Stomach (tissue), 4 donors: ENCODE data around the gene CFAP69.

Source experiments
- EP300 ChIP-seq: sonication (generic); formaldehyde crosslinking; IDR thresholded peaks from one replicate; pipeline ENCODE4 v1.6.1; 2017; ENCODE audit warnings: antibody characterized with exemption
- POLR2A ChIP-seq, 4 donors: fragments of 450-650 bp; IDR thresholded peaks; one replicate each; pipeline ENCODE4 v1.6.1; 2016; ENCODE audit warnings: antibody characterized with exemption in 4 of 4, control low read depth in 2 of 4, mild to moderate bottlenecking in 1 of 4, moderate library complexity in 1 of 4
- POLR2AphosphoS5 ChIP-seq, 3 donors: sonication (generic); formaldehyde crosslinking; IDR thresholded peaks; one replicate each; pipeline ENCODE4 v1.6.1; 2016; ENCODE audit warnings: antibody characterized with exemption in 3 of 3
- TF ChIP-seq, protein P1 (sequence below), 7 experiments: fragments of 450-650 bp in 4 of 7; fragments of 200-600 bp in 3 of 7; sonication (generic) in 3 of 7; IDR thresholded peaks; one replicate each; pipeline ENCODE4 v1.5.1; 2016 to 2019; ENCODE audit warnings: antibody characterized with exemption in 7 of 7, control low read depth in 2 of 7, mild to moderate bottlenecking in 1 of 7

DNA sequence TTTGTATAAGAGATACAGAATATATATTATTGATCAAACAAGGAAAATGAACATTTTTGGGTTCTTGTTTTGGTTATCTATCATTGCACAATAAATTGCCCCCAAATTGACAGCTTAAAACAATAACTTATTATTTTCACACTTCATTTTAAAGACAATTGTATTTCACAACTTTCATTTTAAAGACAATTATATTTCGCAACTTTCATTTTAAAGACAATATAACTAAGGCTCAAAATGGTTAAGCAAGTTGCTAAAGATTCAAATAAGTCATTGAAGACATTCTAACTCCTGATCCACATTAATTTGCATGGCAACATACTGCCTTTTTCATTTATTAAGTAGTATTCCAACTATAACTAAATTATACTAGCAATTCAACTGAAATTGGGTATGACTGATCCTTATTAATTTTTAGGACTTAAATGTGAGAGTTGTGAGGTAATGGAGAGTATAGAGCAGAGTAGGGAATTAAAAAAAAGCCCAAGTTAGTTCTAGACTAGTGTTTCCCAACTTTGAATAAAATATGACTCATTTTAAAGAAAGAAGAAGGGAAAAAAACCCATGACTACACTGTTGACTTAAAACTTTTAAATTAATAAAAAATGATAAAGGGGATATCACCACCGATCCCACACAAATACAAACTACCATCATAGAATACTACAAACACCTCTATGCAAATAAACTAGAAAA, 43.3 kb upstream of the CFAP69 start:
- TF ChIP-seq, protein P1, sequence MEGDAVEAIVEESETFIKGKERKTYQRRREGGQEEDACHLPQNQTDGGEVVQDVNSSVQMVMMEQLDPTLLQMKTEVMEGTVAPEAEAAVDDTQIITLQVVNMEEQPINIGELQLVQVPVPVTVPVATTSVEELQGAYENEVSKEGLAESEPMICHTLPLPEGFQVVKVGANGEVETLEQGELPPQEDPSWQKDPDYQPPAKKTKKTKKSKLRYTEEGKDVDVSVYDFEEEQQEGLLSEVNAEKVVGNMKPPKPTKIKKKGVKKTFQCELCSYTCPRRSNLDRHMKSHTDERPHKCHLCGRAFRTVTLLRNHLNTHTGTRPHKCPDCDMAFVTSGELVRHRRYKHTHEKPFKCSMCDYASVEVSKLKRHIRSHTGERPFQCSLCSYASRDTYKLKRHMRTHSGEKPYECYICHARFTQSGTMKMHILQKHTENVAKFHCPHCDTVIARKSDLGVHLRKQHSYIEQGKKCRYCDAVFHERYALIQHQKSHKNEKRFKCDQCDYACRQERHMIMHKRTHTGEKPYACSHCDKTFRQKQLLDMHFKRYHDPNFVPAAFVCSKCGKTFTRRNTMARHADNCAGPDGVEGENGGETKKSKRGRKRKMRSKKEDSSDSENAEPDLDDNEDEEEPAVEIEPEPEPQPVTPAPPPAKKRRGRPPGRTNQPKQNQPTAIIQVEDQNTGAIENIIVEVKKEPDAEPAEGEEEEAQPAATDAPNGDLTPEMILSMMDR (IDR thresholded peaks at IDR 0.05): no peak
- TF ChIP-seq EP300: no peak
- no peak for TF ChIP-seq POLR2A (IDR thresholded peaks at IDR 0.05)
- TF ChIP-seq POLR2AphosphoS5 (IDR thresholded peaks at IDR 0.05): no peak
